Activated T-helper 1 cell treated with anti-CD3 and anti-CD28 coated beads, Interleukin-12 subunit alpha, Interleukin-12 subunit beta, Interleukin-2, Interleukin-4 antibody, amounts not matched to agents 30 ng/mL and 10 ng/mL and 1 ng/mL, durations not matched to agents 14 hours and 24 hours and 36 hours (primary cell): ENCODE results near the gene GNB3. TPM values are rescaled to one million over a fixed set of nuclear protein-coding genes. Genes with fewer than 3 reads are reported as not detected.
A peak's percentile ranks its signal among the peaks of the same experiment; 100 is the strongest.

Experiments
- DNase-seq: peaks from one replicate; pipeline ENCODE4 v3.0.0; 2021; ENCODE audit warnings: low spot score
- H3K27ac Mint-ChIP-seq: one replicate; pipeline ENCODE4 v1.8.0; 2021; ENCODE audit warnings: mild to moderate bottlenecking, mixed read lengths
- H3K27me3 Mint-ChIP-seq: one replicate; pipeline ENCODE4 v1.8.0; 2022; ENCODE audit warnings: mild to moderate bottlenecking, moderate library complexity, mixed read lengths; ENCODE audit not compliant: insufficient read depth
- H3K36me3 Mint-ChIP-seq: one replicate; pipeline ENCODE4 v1.8.0; 2021; ENCODE audit warnings: low read depth, mixed read lengths
- H3K4me1 Mint-ChIP-seq: one replicate; pipeline ENCODE4 v1.8.0; 2021; ENCODE audit warnings: low read depth, mixed read lengths
- H3K4me3 Mint-ChIP-seq: one replicate; pipeline ENCODE4 v1.8.0; 2021; ENCODE audit warnings: mild to moderate bottlenecking, moderate library complexity, mixed read lengths
- H3K9me3 Mint-ChIP-seq: one replicate; pipeline ENCODE4 v1.8.0; 2021; ENCODE audit warnings: mixed read lengths
- intact Hi-C: fragments of 100-400 bp; cut with micrococcal nuclease; formaldehyde crosslinking; loops from one replicate; pipeline ENCODE4 v1.15.1; 2024
- total RNA-seq: library from RNA; stranded (reverse); gene quantifications from 2 replicates; pipeline ENCODE4 v1.2.3, GENCODE V29; 2022

GNB3 gene
- total RNA-seq, 1 donor from 2014 or later: 1.7 TPM

GRCh38 chr12:6847676-6848075 lies 7.0 kb downstream of the GNB3 start:
- DNase-seq: no peak
- peaks cover 35% of the 10 kb centered on the region for H3K4me1 Mint-ChIP-seq
- intact Hi-C loops: no loop called here
- H3K4me3 Mint-ChIP-seq: no peak overlapping the region
- no peak overlapping the region for H3K27ac Mint-ChIP-seq
- H3K9me3 Mint-ChIP-seq: no peaks in the 10 kb centered on the region
- H3K27me3 Mint-ChIP-seq: no peaks in the 10 kb centered on the region
- peaks cover 23% of the 10 kb centered on the region for H3K36me3 Mint-ChIP-seq

- Mint-ChIP-seq H3K4me3 (peak overlapping the region; percentile 91), H3K27me3 (peaks cover 2% of the 10 kb centered on the region), H3K9me3 (no peaks in the 10 kb centered on the region), H3K27ac (peak overlapping the region; percentile 56), H3K4me1 (peaks cover 50% of the 10 kb centered on the region), H3K36me3 (peaks cover 29% of the 10 kb centered on the region)
- no peak for DNase-seq
- intact Hi-C loops: no loop called here
Measured at GRCh38 chr12:6849427-6849826, 8.7 kb downstream of the GNB3 start.

GRCh38 chr12:6849976-6850560 lies 9.3 kb downstream of the GNB3 start:
- intact Hi-C loops: loop anchor here (5.0 kb wide), 1 partner anchor 257 kb away; the partner anchor contains the start of gene C1RL
- Mint-ChIP-seq H3K4me3 (peak overlapping the region; percentile 91), H3K4me1 (peaks cover 50% of the 10 kb centered on the region), H3K36me3 (peaks cover 25% of the 10 kb centered on the region), H3K27me3 (peaks cover 2% of the 10 kb centered on the region), H3K9me3 (no peaks in the 10 kb centered on the region), H3K27ac (peak overlapping the region; percentile 57)
- no peak for DNase-seq

GRCh38 chr12:6850796-6851152 lies 10.0 kb downstream of the GNB3 start:
- Mint-ChIP-seq H3K36me3 (peaks cover 27% of the 10 kb centered on the region), H3K27ac (no peak overlapping the region), H3K4me1 (peaks cover 50% of the 10 kb centered on the region), H3K9me3 (no peaks in the 10 kb centered on the region), H3K4me3 (peak overlapping the region; percentile 91), H3K27me3 (peaks cover 2% of the 10 kb centered on the region)
- DNase-seq: no peak
- intact Hi-C loops: loop anchor here (1.0 to 5.0 kb wide), 7 partner anchors 25 to 357 kb away; partner anchors contain the start of genes C1RL, CD4, GAPDH and MRPL51

GRCh38 chr12:6851153-6851920 lies 10.6 kb downstream of the GNB3 start, which contains the start of gene CDCA3:
Gene CDCA3, minus strand, starts transcription at chr12:6851286. Its CDS starts 334 bp downstream, at chr12:6850952.
- H3K4me3 Mint-ChIP-seq: peak within 1 kb of the TSS; percentile 91
- peak; percentile 90 for DNase-seq
- peak within 1 kb of the TSS; percentile 96 for H3K27ac Mint-ChIP-seq
- H3K36me3 Mint-ChIP-seq: peaks cover 29% of the 10 kb centered on the region
- peaks cover 50% of the 10 kb centered on the region for H3K4me1 Mint-ChIP-seq
- intact Hi-C loops: loop anchor here (1.0 to 5.0 kb wide), 7 partner anchors 26 to 358 kb away; partner anchors contain the start of genes C1RL, CD4, GAPDH and MRPL51
- H3K27me3 Mint-ChIP-seq: peaks cover 2% of the 10 kb centered on the region
- no peaks in the 10 kb centered on the region for H3K9me3 Mint-ChIP-seq

GRCh38 chr12:6851921-6852650 lies 11.4 kb downstream of the GNB3 start, which contains the start of gene USP5:
Gene USP5, plus strand, starts transcription at chr12:6852150. Its CDS starts 30 bp downstream, at chr12:6852180.
- Mint-ChIP-seq H3K36me3 (peaks cover 25% of the 10 kb centered on the region), H3K4me3 (peak within 1 kb of the TSS; percentile 91), H3K27ac (peak within 1 kb of the TSS; percentile 96), H3K27me3 (peaks cover 2% of the 10 kb centered on the region), H3K9me3 (no peaks in the 10 kb centered on the region), H3K4me1 (peaks cover 46% of the 10 kb centered on the region)
- intact Hi-C loops: loop anchor here (1.0 to 5.0 kb wide), 19 partner anchors 15 to 359 kb away; partner anchors contain the start of genes C12orf57, C1RL, CD4 and CHD4
- DNase-seq: peak; percentile 98

GRCh38 chr12:6852651-6853354 lies 12.1 kb downstream of the GNB3 start:
- Mint-ChIP-seq H3K27ac (peak overlapping the region; percentile 96), H3K27me3 (peaks cover 2% of the 10 kb centered on the region), H3K4me1 (peaks cover 42% of the 10 kb centered on the region), H3K9me3 (no peaks in the 10 kb centered on the region), H3K36me3 (peaks cover 27% of the 10 kb centered on the region), H3K4me3 (peak overlapping the region; percentile 91)
- intact Hi-C loops: loop anchor here (1.0 to 5.0 kb wide), 14 partner anchors 14 to 254 kb away; partner anchors contain the start of genes C12orf57, C1RL, CHD4 and COPS7A
- DNase-seq: peak; percentile 58

GRCh38 chr12:6853626-6854025 lies 12.9 kb downstream of the GNB3 start:
- Mint-ChIP-seq H3K4me3 (peak overlapping the region; percentile 91), H3K9me3 (no peaks in the 10 kb centered on the region), H3K4me1 (peaks cover 41% of the 10 kb centered on the region), H3K27ac (peak overlapping the region; percentile 96), H3K36me3 (peaks cover 29% of the 10 kb centered on the region), H3K27me3 (peaks cover 2% of the 10 kb centered on the region)
- intact Hi-C loops: loop anchor here (1.0 to 5.0 kb wide), 2 partner anchors 165 to 254 kb away; partner anchors contain the start of genes C1RL and LPCAT3
- DNase-seq: no peak

- peaks cover 29% of the 10 kb centered on the region for H3K36me3 Mint-ChIP-seq
- intact Hi-C loops: loop anchor here (5.0 kb wide), 1 partner anchor 253 kb away; the partner anchor contains the start of gene C1RL
- H3K27me3 Mint-ChIP-seq: peaks cover 2% of the 10 kb centered on the region
- peak overlapping the region; percentile 91 for H3K4me3 Mint-ChIP-seq
- H3K9me3 Mint-ChIP-seq: no peaks in the 10 kb centered on the region
- peaks cover 41% of the 10 kb centered on the region for H3K4me1 Mint-ChIP-seq
- peak overlapping the region; percentile 96 for H3K27ac Mint-ChIP-seq
- no peak for DNase-seq
Measured at GRCh38 chr12:6854036-6854435, 13.3 kb downstream of the GNB3 start.

- Mint-ChIP-seq H3K4me1 (peaks cover 28% of the 10 kb centered on the region), H3K27ac (no peak overlapping the region), H3K4me3 (no peak overlapping the region), H3K27me3 (peaks cover 2% of the 10 kb centered on the region), H3K9me3 (no peaks in the 10 kb centered on the region), H3K36me3 (peaks cover 23% of the 10 kb centered on the region)
- DNase-seq: no peak
- intact Hi-C loops: no loop called here
Measured at GRCh38 chr12:6855322-6855721, 14.6 kb downstream of the GNB3 start.

GRCh38 chr12:6858799-6859198 lies 18.1 kb downstream of the GNB3 start:
- Mint-ChIP-seq H3K27ac (no peak overlapping the region), H3K4me1 (peaks cover 5% of the 10 kb centered on the region), H3K36me3 (peaks cover 37% of the 10 kb centered on the region), H3K4me3 (no peak overlapping the region), H3K9me3 (no peaks in the 10 kb centered on the region), H3K27me3 (no peaks in the 10 kb centered on the region)
- intact Hi-C loops: no loop called here
- no peak for DNase-seq

- peaks cover 37% of the 10 kb centered on the region for H3K36me3 Mint-ChIP-seq
- no peak overlapping the region for H3K27ac Mint-ChIP-seq
- no peak overlapping the region for H3K4me3 Mint-ChIP-seq
- H3K4me1 Mint-ChIP-seq: no peaks in the 10 kb centered on the region
- no peaks in the 10 kb centered on the region for H3K27me3 Mint-ChIP-seq
- intact Hi-C loops: no loop called here
- H3K9me3 Mint-ChIP-seq: no peaks in the 10 kb centered on the region
- DNase-seq: no peak
Measured at GRCh38 chr12:6860116-6860515, 19.4 kb downstream of the GNB3 start.
